Body of pancreas (tissue), 4 donors: ENCODE data around the gene CAMK4. TPM values are rescaled to one million over a fixed set of nuclear protein-coding genes. Genes with fewer than 3 reads are reported as not detected.

ENCODE experiments used
- ATAC-seq: fragments of 150-250 bp; one replicate; pipeline ENCODE4 v1.9.1; 2016
- DNase-seq, 4 donors: peaks; one replicate each; pipeline ENCODE4 v3.0.0-alpha.2; 2019
- H3K27ac ChIP-seq, 4 donors: fragments of 200-600 bp; sonication (generic); 1 replicate in 3 of 4; 2 replicates in 1 of 4; pipeline versions ENCODE4 v1.5.1 to v1.6.1; 2016 to 2019; ENCODE audit warnings: mild to moderate bottlenecking in 1 of 4, mixed read lengths in 1 of 4, moderate library complexity in 1 of 4
- H3K27me3 ChIP-seq, 2 donors: fragments of 200-600 bp; sonication (generic); one replicate each; pipeline ENCODE4 v1.6.0; 2016; ENCODE audit warnings: mild to moderate bottlenecking in 1 of 2
- H3K36me3 ChIP-seq, 2 donors: fragments of 200-600 bp; sonication (generic); replicated peaks in 1 of 2; 2 replicates each; pipeline ENCODE4 v1.5.1; 2016; ENCODE audit warnings: low read depth in 2 of 2; ENCODE audit not compliant: insufficient read depth in 1 of 2
- H3K4me1 ChIP-seq: fragments of 200-600 bp; sonication (generic); one replicate; pipeline ENCODE4 v1.6.0; 2016
- H3K4me3 ChIP-seq, 2 donors: fragments of 200-600 bp; sonication (generic); 1 replicate in 1 of 2; 2 replicates in 1 of 2; pipeline ENCODE4 v1.5.1; 2016 to 2019
- H3K9me3 ChIP-seq, 3 donors: fragments of 200-600 bp; sonication (generic); 1 replicate in 2 of 3; 2 replicates in 1 of 3; pipeline ENCODE4 v1.5.1; 2016
- CTCF ChIP-seq, 7 experiments: fragments of 450-650 bp in 4 of 7; fragments of 200-600 bp in 3 of 7; sonication (generic) in 3 of 7; IDR thresholded peaks; one replicate each; pipeline ENCODE4 v1.5.1; 2016 to 2019; ENCODE audit warnings: antibody characterized with exemption in 7 of 7
- POLR2A ChIP-seq, 3 donors: fragments of 450-650 bp; IDR thresholded peaks; one replicate each; pipeline ENCODE4 v1.6.1; 2016; ENCODE audit warnings: antibody characterized with exemption in 3 of 3, mild to moderate bottlenecking in 2 of 3
- WGBS, 2 donors: methylation state at CpG; one replicate each; pipeline ENCODE4 v1.1.5; 2017; 5-methylcytosine and 5-hydroxymethylcytosine counted together
- intact Hi-C: fragments of 100-400 bp; cut with DNase I; formaldehyde crosslinking; loops from one replicate; pipeline ENCODE4 v1.15.1; 2023
- total RNA-seq, 2 donors: library from RNA; depleted of rRNA; stranded (reverse); fragments of >200 nt; gene quantifications; one replicate each; pipeline ENCODE4 v1.1.0, GENCODE V29; 2016

CAMK4 gene
- total RNA-seq, 2 donors from 2014 or later: 0.78 TPM; not detected in 1

- Histone ChIP-seq H3K4me1 (no peaks in the 10 kb centered on the region), H3K27me3 (no peaks in the 10 kb centered on the region), H3K4me3 (no peak overlapping the region), H3K27ac (no peak overlapping the region), H3K9me3 (no peaks in the 10 kb centered on the region), H3K36me3 (no peaks in the 10 kb centered on the region)
- no peak for TF ChIP-seq POLR2A (IDR thresholded peaks at IDR 0.05)
- TF ChIP-seq CTCF (IDR thresholded peaks at IDR 0.05): no peak
- intact Hi-C loops: no loop called here
- ATAC-seq (no peak), DNase-seq (peak in 1 of 4 donors; percentile 3)
- WGBS, 2 donors: 9 to 14% methylated on average over 3 of the region's 3 CpGs
These were observed 160.0 kb downstream of the CAMK4 start for GRCh38 chr5:111384220-111384619.

DNA sequence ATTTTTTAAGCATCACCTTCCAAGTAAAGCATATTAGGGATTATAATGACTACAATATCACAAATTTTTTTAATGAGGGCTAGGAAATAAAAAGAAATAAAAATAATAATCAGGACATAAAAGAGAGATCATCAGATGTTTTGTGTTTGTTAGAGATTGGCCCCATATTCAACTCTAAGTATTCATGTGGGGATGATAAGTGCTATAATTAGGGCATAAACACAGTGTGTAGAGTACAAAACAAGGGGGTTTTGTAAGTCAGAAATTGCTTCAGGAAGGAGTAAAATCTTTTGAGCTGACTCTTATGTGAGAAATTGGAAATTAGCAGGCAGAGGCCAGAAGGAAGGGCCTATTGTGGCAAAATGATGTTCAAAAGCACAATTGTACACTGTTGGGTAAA is 160.9 kb downstream of the CAMK4 start:
- no peak overlapping the region for H3K27ac ChIP-seq
- TF ChIP-seq POLR2A (IDR thresholded peaks at IDR 0.05): no peak
- no peak for TF ChIP-seq CTCF (IDR thresholded peaks at IDR 0.05)
- no peaks in the 10 kb centered on the region for H3K27me3 ChIP-seq
- H3K9me3 ChIP-seq: no peaks in the 10 kb centered on the region
- ATAC-seq: no peak
- no peaks in the 10 kb centered on the region for H3K4me1 ChIP-seq
- H3K4me3 ChIP-seq: no peak overlapping the region
- intact Hi-C loops: no loop called here
- no peaks in the 10 kb centered on the region for H3K36me3 ChIP-seq
- no peak for DNase-seq

DNA sequence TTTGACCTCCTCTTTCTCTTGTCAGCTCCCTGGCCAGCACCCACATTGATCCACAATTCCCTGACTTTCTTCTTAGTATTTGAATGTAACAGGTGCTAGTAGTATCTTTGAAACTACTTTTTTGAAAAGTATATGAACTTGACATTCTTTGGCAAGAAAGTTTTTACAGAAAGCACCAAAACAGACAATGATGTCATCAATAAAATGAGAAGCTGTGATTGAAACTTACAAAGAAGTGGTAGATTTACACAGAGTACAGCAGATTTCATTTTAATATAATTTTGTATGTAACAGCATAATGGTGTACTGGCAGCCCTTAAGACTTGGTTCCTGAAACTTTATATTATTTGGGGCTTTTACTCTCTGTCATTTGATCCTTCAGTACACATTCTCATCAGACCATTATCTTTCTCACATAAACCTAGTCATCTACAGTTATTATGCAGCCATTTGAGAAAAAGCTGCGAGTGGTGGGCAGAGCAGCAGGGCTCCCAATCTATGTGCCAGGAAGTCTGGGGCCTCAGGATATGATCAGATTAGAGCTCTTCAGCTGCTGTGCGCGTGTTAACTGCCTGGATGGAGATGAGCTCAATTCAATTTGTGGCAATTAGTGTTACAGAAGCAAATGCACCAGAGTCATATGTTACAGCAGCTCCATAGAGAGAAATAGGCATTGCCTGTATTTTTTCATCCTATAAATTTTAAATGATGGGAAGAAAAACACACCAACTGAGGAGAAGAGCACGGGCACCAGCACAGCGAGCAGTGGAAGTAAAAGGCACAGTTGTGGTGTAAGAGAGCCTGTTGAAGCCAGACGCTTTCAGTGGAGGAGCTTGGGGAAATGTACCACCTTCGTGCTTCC is 162.0 kb downstream of the CAMK4 start:
- intact Hi-C loops: no loop called here
- no peaks in the 10 kb centered on the region for H3K27me3 ChIP-seq
- no peak for ATAC-seq
- TF ChIP-seq CTCF (IDR thresholded peaks at IDR 0.05) (no peak), POLR2A (IDR thresholded peaks at IDR 0.05) (no peak)
- no peak for DNase-seq
- no peaks in the 10 kb centered on the region for H3K4me1 ChIP-seq
- no peaks in the 10 kb centered on the region for H3K9me3 ChIP-seq
- no peaks in the 10 kb centered on the region for H3K36me3 ChIP-seq
- WGBS, 2 donors: 76 to 77% methylated on average over 7 of the region's 7 CpGs
- H3K27ac ChIP-seq: no peak overlapping the region
- H3K4me3 ChIP-seq: no peak overlapping the region

GRCh38 chr5:111386832-111387162 is 162.6 kb downstream of the CAMK4 start:
- DNase-seq: no peak
- H3K4me3 ChIP-seq: no peak overlapping the region
- TF ChIP-seq CTCF (IDR thresholded peaks at IDR 0.05): no peak
- H3K27ac ChIP-seq: no peak overlapping the region
- no peak for ATAC-seq
- no peaks in the 10 kb centered on the region for H3K27me3 ChIP-seq
- no peaks in the 10 kb centered on the region for H3K36me3 ChIP-seq
- H3K9me3 ChIP-seq: no peaks in the 10 kb centered on the region
- intact Hi-C loops: no loop called here
- WGBS, 2 donors: 53 to 61% methylated on average over 1 of the region's 1 CpG
- no peaks in the 10 kb centered on the region for H3K4me1 ChIP-seq

DNA sequence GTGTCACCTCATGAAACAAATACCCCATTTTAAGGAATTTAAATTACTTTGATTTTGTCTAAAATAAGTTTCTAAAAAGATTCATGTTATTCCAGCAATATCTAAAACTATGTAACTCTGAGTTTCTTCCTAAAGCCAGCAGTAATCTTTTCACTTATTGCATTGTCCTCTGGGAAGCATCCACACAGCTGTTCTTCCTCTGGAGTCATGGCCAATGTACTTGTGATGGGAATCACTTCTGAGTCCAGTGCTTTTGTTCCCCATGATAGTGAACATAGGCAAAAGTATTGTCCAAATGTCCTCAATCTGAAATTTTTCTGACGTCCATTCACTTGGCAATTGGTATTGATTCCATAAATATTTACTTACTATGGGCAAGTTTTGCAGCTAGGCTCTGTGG is 163.2 kb downstream of the CAMK4 start:
- intact Hi-C loops: no loop called here
- Histone ChIP-seq H3K4me3 (no peak overlapping the region), H3K27me3 (no peaks in the 10 kb centered on the region), H3K36me3 (no peaks in the 10 kb centered on the region), H3K27ac (no peak overlapping the region), H3K9me3 (no peaks in the 10 kb centered on the region), H3K4me1 (no peaks in the 10 kb centered on the region)
- no peak for DNase-seq
- TF ChIP-seq POLR2A (IDR thresholded peaks at IDR 0.05) (no peak), CTCF (IDR thresholded peaks at IDR 0.05) (no peak)
- ATAC-seq: no peak
- 3 to 6% methylated on average over 1 of the region's 1 CpG for WGBS, 2 donors
